Right atrium auricular region (tissue), 2 donors: Measurements from ENCODE around the gene OSBPL8. TPM values are rescaled to one million over a fixed set of nuclear protein-coding genes. Genes with fewer than 3 reads are reported as not detected.

ENCODE experiments used
- DNase-seq: peaks from one replicate; pipeline ENCODE4 v3.0.0-alpha.2; 2019; ENCODE audit warnings: low spot score
- H3K27ac ChIP-seq, 2 donors: fragments of 200-600 bp; sonication (generic); 1 replicate in 1 of 2; 2 replicates in 1 of 2; pipeline ENCODE4 v1.5.1; 2016 to 2019
- H3K27me3 ChIP-seq, 2 donors: fragments of 200-600 bp; sonication (generic); one replicate each; pipeline versions ENCODE4 v1.5.1 to v1.6.0; 2017 to 2019
- H3K36me3 ChIP-seq: fragments of 200-600 bp; sonication (generic); one replicate; pipeline ENCODE4 v1.5.1; 2016
- H3K4me1 ChIP-seq, 2 donors: fragments of 200-600 bp; sonication (generic); one replicate each; pipeline versions ENCODE4 v1.5.1 to v1.6.0; 2017 to 2019
- H3K4me3 ChIP-seq, 2 donors: fragments of 200-600 bp; sonication (generic); 1 replicate in 1 of 2; 2 replicates in 1 of 2; pipeline ENCODE4 v1.5.1; 2017 to 2019; ENCODE audit warnings: mild to moderate bottlenecking in 1 of 2, moderate library complexity in 1 of 2
- H3K9me3 ChIP-seq, 2 donors: fragments of 200-600 bp; sonication (generic); one replicate each; pipeline ENCODE4 v1.5.1; 2019
- total RNA-seq, 2 donors: library from RNA; depleted of rRNA; stranded (reverse); fragments of >200 nt; gene quantifications; one replicate each; pipeline ENCODE4 v1.1.0, GENCODE V29; 2016
- TF ChIP-seq, protein P1 (sequence below), 2 donors: fragments of 200-600 bp; sonication (generic); IDR thresholded peaks; one replicate each; pipeline ENCODE4 v1.5.1; 2019; ENCODE audit warnings: antibody characterized with exemption in 2 of 2

The OSBPL8 gene
- total RNA-seq, 2 donors from 2014 or later = 19.7 to 23.7 TPM

DNA sequence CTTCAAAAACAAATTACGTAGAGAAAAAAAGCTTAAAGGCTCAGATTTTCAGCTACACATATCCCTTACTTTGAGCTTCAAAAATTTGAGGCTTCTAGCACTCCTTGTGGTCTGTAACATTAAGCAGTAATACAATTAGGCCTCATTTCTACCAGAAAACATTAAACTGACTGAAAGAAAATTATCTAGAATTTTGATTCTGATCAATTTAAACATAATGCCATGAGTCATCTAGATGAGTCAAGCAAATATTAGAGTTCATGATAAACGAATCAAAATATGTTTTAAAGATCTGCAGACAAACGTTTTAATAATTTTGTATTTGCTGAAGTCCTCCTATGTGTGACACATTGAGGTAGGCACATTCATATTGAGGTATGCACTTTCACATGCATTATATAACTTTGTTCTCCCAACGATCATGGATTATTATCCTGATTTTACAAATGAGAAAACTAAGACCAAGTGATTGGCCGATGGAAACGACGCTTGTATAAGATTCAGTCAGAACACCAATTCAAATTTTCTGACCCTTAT lies 4.3 kb downstream of the OSBPL8 start:
- Histone ChIP-seq H3K9me3 (no peaks in the 10 kb centered on the region), H3K36me3 (no peaks in the 10 kb centered on the region), H3K4me1 (peaks cover 0 to 37% of the 10 kb centered on the region in 2 donors), H3K4me3 (no peak overlapping the region), H3K27ac (no peak overlapping the region), H3K27me3 (no peaks in the 10 kb centered on the region)
- TF ChIP-seq, protein P1, sequence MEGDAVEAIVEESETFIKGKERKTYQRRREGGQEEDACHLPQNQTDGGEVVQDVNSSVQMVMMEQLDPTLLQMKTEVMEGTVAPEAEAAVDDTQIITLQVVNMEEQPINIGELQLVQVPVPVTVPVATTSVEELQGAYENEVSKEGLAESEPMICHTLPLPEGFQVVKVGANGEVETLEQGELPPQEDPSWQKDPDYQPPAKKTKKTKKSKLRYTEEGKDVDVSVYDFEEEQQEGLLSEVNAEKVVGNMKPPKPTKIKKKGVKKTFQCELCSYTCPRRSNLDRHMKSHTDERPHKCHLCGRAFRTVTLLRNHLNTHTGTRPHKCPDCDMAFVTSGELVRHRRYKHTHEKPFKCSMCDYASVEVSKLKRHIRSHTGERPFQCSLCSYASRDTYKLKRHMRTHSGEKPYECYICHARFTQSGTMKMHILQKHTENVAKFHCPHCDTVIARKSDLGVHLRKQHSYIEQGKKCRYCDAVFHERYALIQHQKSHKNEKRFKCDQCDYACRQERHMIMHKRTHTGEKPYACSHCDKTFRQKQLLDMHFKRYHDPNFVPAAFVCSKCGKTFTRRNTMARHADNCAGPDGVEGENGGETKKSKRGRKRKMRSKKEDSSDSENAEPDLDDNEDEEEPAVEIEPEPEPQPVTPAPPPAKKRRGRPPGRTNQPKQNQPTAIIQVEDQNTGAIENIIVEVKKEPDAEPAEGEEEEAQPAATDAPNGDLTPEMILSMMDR (IDR thresholded peaks at IDR 0.05) = no peak
- DNase-seq = no peak

DNA sequence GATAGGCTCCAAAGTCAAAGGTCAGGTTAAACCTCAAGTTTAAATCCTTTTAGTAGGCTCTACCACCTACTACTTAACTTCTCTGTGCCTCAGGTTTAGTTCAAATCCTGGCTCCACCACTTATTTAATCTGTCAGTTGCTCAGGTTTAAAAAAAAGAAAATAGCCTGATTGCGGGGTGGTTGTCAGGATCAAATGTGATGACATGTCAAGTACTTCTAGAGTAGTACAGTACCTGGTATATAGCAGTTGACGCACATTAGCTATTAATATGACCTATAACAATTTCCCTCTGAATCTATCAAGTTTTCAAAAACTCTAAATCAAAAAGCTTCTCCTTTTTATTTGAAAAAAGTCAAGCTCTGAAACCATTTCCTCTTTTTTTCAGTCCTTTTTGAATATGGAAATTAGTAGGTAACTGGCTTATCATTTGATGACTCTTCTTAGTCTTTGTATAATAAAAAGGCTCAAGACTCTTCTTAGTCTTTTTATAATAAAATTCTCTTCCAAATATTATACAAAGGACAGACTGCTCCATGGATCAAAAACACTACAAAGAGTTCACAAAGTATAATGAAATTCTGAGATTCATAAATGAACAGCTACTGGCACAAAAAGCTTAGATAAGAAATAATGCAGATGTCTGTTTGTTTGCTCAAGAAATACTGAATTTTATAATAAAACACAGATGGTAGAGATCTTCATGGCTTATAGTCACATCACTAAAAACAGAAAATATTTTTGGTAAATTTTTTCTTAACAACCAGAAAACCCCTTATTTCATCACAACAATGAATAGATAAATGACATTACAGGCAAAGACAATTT lies 5.0 kb downstream of the OSBPL8 start:
- Histone ChIP-seq H3K27ac (no peak overlapping the region), H3K4me3 (no peak overlapping the region), H3K4me1 (peaks cover 0 to 38% of the 10 kb centered on the region in 2 donors), H3K9me3 (no peaks in the 10 kb centered on the region), H3K27me3 (no peaks in the 10 kb centered on the region), H3K36me3 (no peaks in the 10 kb centered on the region)
- DNase-seq = no peak
- TF ChIP-seq, protein P1 (IDR thresholded peaks at IDR 0.05) = no peak

DNA sequence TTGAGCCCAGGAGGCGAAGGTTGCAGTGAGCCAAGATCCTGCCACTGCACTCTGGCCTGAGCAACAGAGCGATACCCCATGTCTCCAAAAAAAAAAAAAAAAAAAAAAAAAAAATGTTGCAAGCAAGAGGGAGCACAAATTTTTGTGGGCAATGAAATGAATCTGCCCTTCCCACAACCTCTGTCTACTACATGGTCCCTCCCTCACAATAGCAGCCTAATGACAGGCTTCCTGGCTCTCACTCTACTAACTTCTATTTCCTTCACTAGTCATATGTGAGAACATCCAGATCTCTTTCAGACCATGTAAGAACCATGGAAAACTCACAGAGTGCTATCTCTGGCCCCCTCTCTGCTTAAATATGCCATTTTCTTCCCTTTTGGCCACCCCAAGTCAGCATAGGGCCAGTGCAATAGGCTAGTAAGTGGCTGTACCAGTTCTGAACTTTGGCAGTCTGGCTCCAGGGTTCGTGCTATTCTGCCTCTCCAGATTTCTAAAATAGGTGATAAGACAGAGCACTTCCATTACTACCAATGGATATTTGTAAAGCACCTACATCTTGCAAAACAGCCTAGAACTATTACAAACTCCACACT lies 7.1 kb downstream of the OSBPL8 start:
- Histone ChIP-seq H3K9me3 (no peaks in the 10 kb centered on the region), H3K36me3 (no peaks in the 10 kb centered on the region), H3K4me1 (peaks cover 0 to 47% of the 10 kb centered on the region in 2 donors), H3K27me3 (no peaks in the 10 kb centered on the region), H3K4me3 (no peak overlapping the region), H3K27ac (no peak overlapping the region)
- TF ChIP-seq, protein P1 (IDR thresholded peaks at IDR 0.05) = no peak
- DNase-seq = no peak

DNA sequence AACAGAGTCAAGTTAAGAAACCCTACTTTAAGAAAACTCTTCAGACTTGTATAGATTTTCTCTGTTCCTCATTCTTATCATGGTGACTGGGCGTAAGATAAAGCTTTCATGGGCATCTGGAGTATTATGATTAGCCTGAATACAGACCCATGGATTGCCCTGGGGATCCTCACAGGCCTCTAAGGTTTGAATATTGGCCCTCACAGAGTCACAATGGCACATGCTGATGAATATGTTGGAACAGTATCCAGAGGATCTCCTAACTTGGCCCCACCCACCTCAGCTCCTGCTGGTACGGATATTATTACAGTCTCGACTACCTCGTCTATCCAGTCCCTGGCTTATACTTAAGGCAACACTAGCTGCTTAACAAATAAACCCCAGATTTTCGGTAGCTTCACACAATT lies 8.1 kb downstream of the OSBPL8 start:
- no peak overlapping the region for H3K4me3 ChIP-seq
- TF ChIP-seq, protein P1 (IDR thresholded peaks at IDR 0.05) = no peak
- H3K9me3 ChIP-seq = no peaks in the 10 kb centered on the region
- H3K4me1 ChIP-seq = peaks cover 0 to 40% of the 10 kb centered on the region in 2 donors
- H3K27ac ChIP-seq = no peak overlapping the region
- no peaks in the 10 kb centered on the region for H3K27me3 ChIP-seq
- H3K36me3 ChIP-seq = no peaks in the 10 kb centered on the region
- DNase-seq = no peak

DNA sequence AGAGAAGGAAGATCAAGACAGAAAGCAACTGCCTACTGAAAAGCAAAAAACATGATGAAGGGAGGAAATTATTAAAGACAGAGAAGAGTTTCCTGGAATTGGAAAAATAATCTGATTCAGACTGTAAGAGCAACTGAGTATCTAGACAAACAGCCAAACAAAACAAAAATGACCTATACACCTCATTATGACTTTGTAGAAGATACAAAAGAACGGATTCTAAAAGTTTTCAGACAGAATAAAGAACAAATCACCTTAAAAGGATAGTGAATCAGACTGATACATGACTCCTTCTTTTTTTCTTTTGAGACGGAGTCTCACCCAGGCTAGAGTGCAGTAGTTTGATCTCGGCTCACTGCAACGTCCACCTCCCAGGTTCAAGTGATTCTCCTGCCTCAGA lies 10.4 kb downstream of the OSBPL8 start:
- H3K36me3 ChIP-seq = no peaks in the 10 kb centered on the region
- H3K4me3 ChIP-seq = no peak overlapping the region
- H3K4me1 ChIP-seq = peaks cover 0 to 41% of the 10 kb centered on the region in 2 donors
- no peak overlapping the region for H3K27ac ChIP-seq
- no peaks in the 10 kb centered on the region for H3K9me3 ChIP-seq
- TF ChIP-seq, protein P1 (IDR thresholded peaks at IDR 0.05) = no peak
- no peaks in the 10 kb centered on the region for H3K27me3 ChIP-seq
- DNase-seq = no peak
